GM23248 (cell line): ENCODE data around the gene BBS2. TPM values are rescaled to one million over a fixed set of nuclear protein-coding genes. Genes with fewer than 3 reads are reported as not detected.

Source experiments
- DNase-seq: peaks from one replicate; pipeline ENCODE4 v3.0.0-alpha.2; 2015
- H2AFZ ChIP-seq: fragments of 200-600 bp; sonication (generic); 2 replicates; pipeline ENCODE4 v1.6.1; 2016; ENCODE audit warnings: antibody characterized with exemption
- H3F3A ChIP-seq: fragments of 200-600 bp; sonication (generic); 2 replicates; pipeline ENCODE4 v1.6.1; 2016; ENCODE audit warnings: mild to moderate bottlenecking, antibody characterized with exemption, mixed run types; ENCODE audit not compliant: insufficient read depth
- H3K27ac ChIP-seq: fragments of 200-600 bp; sonication (generic); 2 replicates; pipeline ENCODE4 v1.5.1; 2016; ENCODE audit warnings: mild to moderate bottlenecking
- H3K27me3 ChIP-seq: fragments of 200-600 bp; sonication (generic); replicated peaks from 2 replicates; pipeline ENCODE4 v1.6.1; 2016; ENCODE audit warnings: mild to moderate bottlenecking; ENCODE audit not compliant: insufficient read depth
- H3K36me3 ChIP-seq: fragments of 200-600 bp; sonication (generic); 2 replicates; pipeline ENCODE4 v1.6.1; 2016; ENCODE audit warnings: low read depth, mild to moderate bottlenecking
- H3K4me1 ChIP-seq: fragments of 200-600 bp; sonication (generic); 2 replicates; pipeline ENCODE4 v1.6.1; 2016; ENCODE audit warnings: mild to moderate bottlenecking; ENCODE audit not compliant: insufficient read depth
- H3K4me2 ChIP-seq: fragments of 200-600 bp; sonication (generic); one replicate; pipeline ENCODE4 v1.6.1; 2016; ENCODE audit warnings: mild to moderate bottlenecking; ENCODE audit not compliant: unreplicated experiment
- H3K4me3 ChIP-seq: fragments of 200-600 bp; sonication (generic); 2 replicates; pipeline ENCODE4 v1.5.1; 2016; ENCODE audit warnings: mild to moderate bottlenecking
- H3K79me2 ChIP-seq: fragments of 200-600 bp; sonication (generic); 2 replicates; pipeline ENCODE4 v1.6.1; 2016; ENCODE audit warnings: mild to moderate bottlenecking; ENCODE audit not compliant: insufficient read depth
- H3K9ac ChIP-seq: fragments of 200-600 bp; sonication (generic); 2 replicates; pipeline ENCODE4 v1.6.1; 2016; ENCODE audit warnings: mild to moderate bottlenecking
- H3K9me2 ChIP-seq: fragments of 200-600 bp; sonication (generic); 2 replicates; pipeline ENCODE4 v1.6.1; 2016; ENCODE audit warnings: mixed run types, mild to moderate bottlenecking, moderate library complexity; ENCODE audit not compliant: insufficient read depth
- H3K9me3 ChIP-seq: fragments of 200-600 bp; sonication (generic); one replicate; pipeline ENCODE4 v1.6.1; 2017; ENCODE audit warnings: low read depth
- H4K20me1 ChIP-seq: fragments of 200-600 bp; sonication (generic); 2 replicates; pipeline ENCODE4 v1.6.0; 2016; ENCODE audit not compliant: insufficient read depth
- EZH2 ChIP-seq: fragments of 200-600 bp; sonication (generic); IDR thresholded peaks from 2 replicates; pipeline ENCODE4 v1.6.1; 2018; ENCODE audit warnings: antibody characterized with exemption, mild to moderate bottlenecking; ENCODE audit not compliant: insufficient read depth, poor library complexity, severe bottlenecking
- EZH2phosphoT487 ChIP-seq: fragments of 200-600 bp; sonication (generic); IDR thresholded peaks from 2 replicates; pipeline ENCODE4 v1.6.1; 2018; ENCODE audit warnings: antibody characterized with exemption, moderate library complexity, mild to moderate bottlenecking, low read depth; ENCODE audit not compliant: insufficient read depth
- WGBS, 2 experiments: methylation state at CpG; one replicate each; pipeline ENCODE4 v1.1.6; 2015 to 2017; ENCODE audit warnings: low lambda C conversion rate in 2 of 2, low coverage in 1 of 2; ENCODE audit errors: missing lambda C conversion rate in 2 of 2; 5-methylcytosine and 5-hydroxymethylcytosine counted together
- in situ Hi-C: fragments of 300-500 bp; cut with MboI; formaldehyde crosslinking; loops from 2 replicates; pipeline ENCODE4 v1.15.0; 2020
- polyA plus RNA-seq: library from polyadenylated mRNA; unstranded; fragments of >200 nt; fragmentation: Nextera tagmentation; extraction: Ambion mirVana; gene quantifications from 2 replicates; pipeline ENCODE4 v1.2.1, GENCODE V29; 2016
- total RNA-seq: library from RNA; depleted of rRNA; stranded (reverse); fragments of >200 nt; shearing (Covaris generic); gene quantifications from 2 replicates; pipeline ENCODE4 v1.2.3, GENCODE V29; 2014

BBS2 gene
- total and polyA plus RNA-seq, 2 experiments from 2014 or later: 45.4 to 66.2 TPM

- Histone ChIP-seq H3K4me1 (no peaks in the 10 kb centered on the region), H3K27ac (no peak overlapping the region), H3K4me3 (no peak overlapping the region), H4K20me1 (no peaks in the 10 kb centered on the region), H2AFZ (no peak overlapping the region), H3K9ac (no peak overlapping the region), H3K79me2 (peaks cover 8% of the 10 kb centered on the region; the same call in 1 of the 2 replicates), H3K9me2 (no peaks in the 10 kb centered on the region), H3K27me3 (no peaks in the 10 kb centered on the region), H3K9me3 (no peaks in the 10 kb centered on the region), H3F3A (peaks cover 13% of the 10 kb centered on the region), H3K36me3 (peaks cover 93% of the 10 kb centered on the region), H3K4me2 (no peak overlapping the region)
- no peak for TF ChIP-seq EZH2phosphoT487
- no peak for TF ChIP-seq EZH2
- no peak for DNase-seq
- in situ Hi-C loops: no loop called here
- 97 to 100% methylated on average over 1 of the region's 1 CpG for WGBS, 2 experiments
Measured at GRCh38 chr16:56470666-56471065, 49.2 kb downstream of the BBS2 start.

GRCh38 chr16:56470232-56470631 lies 49.6 kb downstream of the BBS2 start:
- no peaks in the 10 kb centered on the region for H3K4me1 ChIP-seq
- in situ Hi-C loops: no loop called here
- DNase-seq: no peak
- H3K27ac ChIP-seq: no peak overlapping the region
- no peak overlapping the region for H3K4me2 ChIP-seq
- H3K79me2 ChIP-seq: peaks cover 8% of the 10 kb centered on the region; the same call in 1 of the 2 replicates
- 95 to 100% methylated on average over 3 of the region's 3 CpGs for WGBS, 2 experiments
- H3K27me3 ChIP-seq: no peaks in the 10 kb centered on the region
- no peak overlapping the region for H3K4me3 ChIP-seq
- no peaks in the 10 kb centered on the region for H4K20me1 ChIP-seq
- H3F3A ChIP-seq: peaks cover 9% of the 10 kb centered on the region
- no peaks in the 10 kb centered on the region for H3K9me3 ChIP-seq
- H3K9ac ChIP-seq: no peak overlapping the region
- TF ChIP-seq EZH2phosphoT487 (no peak), EZH2 (no peak)
- H3K9me2 ChIP-seq: no peaks in the 10 kb centered on the region
- peaks cover 93% of the 10 kb centered on the region for H3K36me3 ChIP-seq
- H2AFZ ChIP-seq: no peak overlapping the region

DNA sequence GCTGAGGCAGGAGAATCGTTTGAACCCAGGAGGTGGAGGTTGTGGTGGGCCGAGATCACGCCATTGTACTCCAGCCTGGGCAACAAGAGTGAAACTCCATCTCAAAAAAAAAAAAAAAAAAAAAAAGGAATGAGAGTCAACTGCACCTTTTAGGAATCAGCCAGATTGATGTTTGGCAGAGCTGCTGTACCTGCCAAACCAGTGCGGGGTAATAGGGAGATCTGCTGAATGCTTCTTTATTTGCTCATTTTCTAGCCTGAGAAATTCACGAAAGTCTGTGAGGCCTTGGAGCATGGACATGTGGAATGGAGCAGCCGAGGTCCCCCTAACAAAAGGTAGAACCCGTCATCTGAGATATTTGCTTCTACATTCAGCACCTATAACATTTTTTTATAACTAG lies 50.1 kb downstream of the BBS2 start:
- peaks cover 8% of the 10 kb centered on the region; the same call in 1 of the 2 replicates for H3K79me2 ChIP-seq
- H3K36me3 ChIP-seq: peaks cover 91% of the 10 kb centered on the region
- no peaks in the 10 kb centered on the region for H3K9me2 ChIP-seq
- no peak overlapping the region for H3K9ac ChIP-seq
- no peak overlapping the region for H2AFZ ChIP-seq
- 96 to 99% methylated on average over 7 of the region's 7 CpGs for WGBS, 2 experiments
- TF ChIP-seq EZH2 (no peak), EZH2phosphoT487 (no peak)
- no peak for DNase-seq
- no peak overlapping the region for H3K4me3 ChIP-seq
- H3K4me2 ChIP-seq: no peak overlapping the region
- in situ Hi-C loops: no loop called here
- H3K4me1 ChIP-seq: no peaks in the 10 kb centered on the region
- H3F3A ChIP-seq: peaks cover 4% of the 10 kb centered on the region
- H3K9me3 ChIP-seq: no peaks in the 10 kb centered on the region
- no peak overlapping the region for H3K27ac ChIP-seq
- H3K27me3 ChIP-seq: no peaks in the 10 kb centered on the region
- no peaks in the 10 kb centered on the region for H4K20me1 ChIP-seq

- in situ Hi-C loops: no loop called here
- no peaks in the 10 kb centered on the region for H4K20me1 ChIP-seq
- no peak overlapping the region for H3K4me2 ChIP-seq
- H3K36me3 ChIP-seq: peaks cover 92% of the 10 kb centered on the region
- TF ChIP-seq EZH2phosphoT487: no peak
- TF ChIP-seq EZH2: no peak
- no peak for DNase-seq
- H3K9ac ChIP-seq: no peak overlapping the region
- no peaks in the 10 kb centered on the region; the same call in 1 of the 2 replicates for H3F3A ChIP-seq
- no peaks in the 10 kb centered on the region for H3K27me3 ChIP-seq
- H3K79me2 ChIP-seq: peaks cover 4% of the 10 kb centered on the region; the same call in 1 of the 2 replicates
- no peak overlapping the region for H3K27ac ChIP-seq
- H3K9me2 ChIP-seq: no peaks in the 10 kb centered on the region
- no peak overlapping the region for H3K4me3 ChIP-seq
- no peaks in the 10 kb centered on the region for H3K4me1 ChIP-seq
- H3K9me3 ChIP-seq: no peaks in the 10 kb centered on the region
- no peak overlapping the region for H2AFZ ChIP-seq
Measured at GRCh38 chr16:56468800-56469199, 51.0 kb downstream of the BBS2 start.

GRCh38 chr16:56466344-56466743 lies 53.5 kb downstream of the BBS2 start:
- Histone ChIP-seq H3K27ac (no peak overlapping the region), H3K36me3 (peaks cover 76% of the 10 kb centered on the region), H3K4me1 (no peaks in the 10 kb centered on the region), H3K4me2 (no peak overlapping the region), H3F3A (no peaks in the 10 kb centered on the region; the same call in 1 of the 2 replicates), H4K20me1 (no peaks in the 10 kb centered on the region), H3K27me3 (no peaks in the 10 kb centered on the region), H2AFZ (no peak overlapping the region), H3K79me2 (peaks cover 8% of the 10 kb centered on the region; the same call in 1 of the 2 replicates), H3K4me3 (no peak overlapping the region), H3K9ac (no peak overlapping the region), H3K9me2 (no peaks in the 10 kb centered on the region), H3K9me3 (no peaks in the 10 kb centered on the region)
- in situ Hi-C loops: no loop called here
- DNase-seq: no peak
- WGBS, 2 experiments: 89 to 100% methylated on average over 2 of the region's 2 CpGs
- TF ChIP-seq EZH2phosphoT487 (no peak), EZH2 (no peak)
